ENCODE measurements around the gene RNASEH1.
"Not testable (repeated sequence)": the region's sequence is repeated elsewhere in the genome, so short reads cannot be mapped to it uniquely, and the experiment has no call there.

Gene RNASEH1

GRCh38 chr2:3589086-3589485 lies 31.0 kb upstream of the RNASEH1 start:
- no peak for DNase-seq

DNA sequence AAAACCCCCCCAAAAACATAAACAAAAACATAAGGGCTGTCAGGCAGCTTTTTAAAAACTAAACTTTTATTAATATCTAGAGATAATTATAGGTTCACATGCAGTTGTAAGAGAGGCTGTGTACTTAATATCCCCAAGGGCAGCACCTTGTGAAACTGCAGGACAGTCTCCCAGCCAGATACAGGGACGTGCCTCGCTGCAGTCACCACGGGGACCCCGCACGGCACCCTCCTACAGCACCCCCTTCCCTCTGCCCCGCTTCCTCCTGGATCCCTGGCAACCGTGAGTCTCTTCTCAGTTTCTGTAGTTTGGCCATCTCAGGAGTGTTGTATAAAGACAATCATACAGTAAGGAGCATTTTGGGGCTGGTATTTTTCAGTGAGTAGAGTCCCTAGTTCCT lies 30.0 kb upstream of the RNASEH1 start:
- DNase-seq = no peak

- DNase-seq = no peak
Observed at GRCh38 chr2:3587432-3587831, 29.3 kb upstream of the RNASEH1 start.

GRCh38 chr2:3587021-3587420 lies 28.9 kb upstream of the RNASEH1 start:
- DNase-seq = no peak

DNA sequence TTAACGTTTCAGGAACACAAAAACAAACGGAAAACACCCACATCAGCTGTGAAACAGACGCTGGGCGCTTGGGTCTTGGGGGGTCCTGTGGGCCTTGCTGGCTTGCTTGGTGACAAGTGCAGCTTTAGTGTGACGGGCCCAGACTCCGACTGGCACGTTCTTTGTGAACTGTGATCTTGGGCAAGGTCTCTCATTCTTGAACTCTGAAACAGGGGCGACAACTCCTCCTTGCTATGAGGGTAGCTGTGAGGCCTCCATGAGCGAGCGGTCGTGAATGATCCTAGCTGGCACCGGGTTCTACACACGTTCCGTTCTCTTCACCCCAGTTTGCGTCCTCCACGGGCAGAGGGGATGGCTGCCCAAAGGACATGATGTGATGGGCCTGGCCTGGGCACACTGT lies 28.1 kb upstream of the RNASEH1 start:
- no peak for DNase-seq

DNA sequence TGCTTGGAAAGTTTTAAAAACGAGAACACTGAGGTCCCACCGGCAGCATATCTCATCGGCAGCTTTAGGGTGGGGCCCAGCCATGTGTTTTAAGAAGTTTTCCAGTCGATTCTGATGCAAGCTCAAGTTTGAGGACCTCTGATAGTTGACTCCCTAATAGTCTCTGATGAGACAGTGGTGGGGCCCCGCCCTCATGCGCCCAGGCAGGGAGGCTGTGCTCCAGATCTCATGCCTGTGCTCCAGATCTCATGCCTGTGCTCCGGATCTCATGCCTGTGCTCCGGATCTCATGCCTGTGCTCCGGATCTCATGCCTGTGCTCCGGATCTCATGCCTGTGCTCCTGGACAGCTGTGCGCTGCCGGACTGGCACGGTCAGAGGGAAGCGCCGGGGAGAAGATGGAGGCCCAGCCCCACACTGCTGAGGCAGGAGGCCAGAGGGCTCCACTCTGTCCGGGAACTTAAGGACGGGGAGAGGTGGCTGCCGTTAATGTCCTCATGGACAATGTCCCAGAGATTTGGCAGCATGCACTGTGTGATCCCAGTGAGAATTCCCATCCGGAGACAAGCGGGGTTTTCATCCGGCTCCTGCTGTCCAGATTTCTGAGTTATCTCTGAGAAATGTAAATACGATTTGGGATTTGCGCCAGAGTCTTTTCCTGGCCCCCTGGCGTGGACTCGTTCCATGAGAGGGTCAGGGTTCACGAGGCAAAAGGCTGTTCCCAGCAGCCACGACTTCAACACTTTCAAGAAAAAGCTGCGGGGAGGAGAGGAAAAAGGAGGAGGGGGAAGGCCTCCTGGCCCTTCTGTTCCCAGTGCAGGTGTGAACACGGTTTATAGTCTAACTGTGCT lies 27.4 kb upstream of the RNASEH1 start:
- DNase-seq = no peak

- DNase-seq = no peak
Observed at GRCh38 chr2:3584608-3585260, 26.6 kb upstream of the RNASEH1 start.

DNA sequence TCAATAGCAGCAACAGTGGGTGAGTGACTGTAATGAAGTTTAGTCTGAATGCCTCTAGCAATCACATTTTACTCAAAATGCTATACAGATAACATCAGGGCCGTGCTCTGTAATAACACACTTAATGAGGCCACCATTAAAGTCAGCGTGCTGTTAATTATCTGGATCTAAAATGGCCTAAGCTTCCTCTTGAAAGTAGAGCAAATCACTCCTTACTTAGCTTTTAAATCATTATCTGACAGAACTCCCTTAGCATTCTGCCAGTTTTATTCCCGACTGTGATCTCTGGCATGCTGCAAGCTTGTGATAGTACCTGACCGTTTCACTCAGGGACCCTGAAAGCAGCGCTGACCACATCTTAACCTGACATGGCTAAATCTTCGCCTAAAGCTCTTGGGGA lies 25.9 kb upstream of the RNASEH1 start:
- no peak for DNase-seq

- DNase-seq = no peak
Observed at GRCh38 chr2:3581367-3582262, 23.5 kb upstream of the RNASEH1 start.

DNA sequence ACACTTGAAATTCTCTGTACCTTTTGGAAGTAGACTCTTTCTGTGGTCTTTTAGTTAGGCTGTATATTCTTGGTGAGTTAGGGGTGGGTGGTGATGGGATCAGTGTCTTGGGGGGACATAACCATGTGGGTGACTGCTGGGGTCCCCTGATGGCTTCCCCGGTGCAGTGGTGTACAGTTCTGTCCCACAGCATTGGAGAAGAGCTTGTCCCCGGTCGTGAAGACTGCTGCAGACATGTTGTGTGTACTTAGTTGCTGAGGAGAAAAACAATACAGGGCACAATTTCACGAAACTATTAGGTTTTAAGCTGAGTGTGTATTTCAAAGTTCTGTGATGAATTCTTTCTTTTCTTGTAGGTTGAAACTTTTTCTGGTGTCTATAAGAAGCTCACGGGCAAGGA lies 22.3 kb upstream of the RNASEH1 start:
- no peak for DNase-seq

GRCh38 chr2:3578987-3579386 lies 20.9 kb upstream of the RNASEH1 start:
- no peak for DNase-seq

DNA sequence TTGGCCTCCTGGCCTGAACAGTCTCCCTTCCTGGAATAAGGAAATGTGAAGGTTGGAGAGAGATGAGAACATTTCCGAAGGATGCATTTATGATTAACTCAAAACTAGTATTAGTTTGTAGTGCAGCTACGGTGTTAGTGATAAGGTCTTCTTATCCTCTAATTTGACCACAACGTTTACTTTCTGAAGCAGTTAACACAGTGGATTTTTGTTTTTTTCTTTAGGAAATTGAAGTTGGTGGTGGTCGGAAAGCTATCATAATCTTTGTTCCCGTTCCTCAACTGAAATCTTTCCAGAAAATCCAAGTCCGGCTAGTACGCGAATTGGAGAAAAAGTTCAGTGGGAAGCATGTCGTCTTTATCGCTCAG lies 18.1 kb upstream of the RNASEH1 start:
- DNase-seq = not testable (repeated sequence)

GRCh38 chr2:3575534-3576262 lies 17.6 kb upstream of the RNASEH1 start:
- no peak for DNase-seq

- DNase-seq = no peak
Observed at GRCh38 chr2:3574155-3574554, 16.0 kb upstream of the RNASEH1 start.

GRCh38 chr2:3572620-3573019 lies 14.5 kb upstream of the RNASEH1 start:
- DNase-seq = no peak

GRCh38 chr2:3571284-3571683 lies 13.2 kb upstream of the RNASEH1 start:
- DNase-seq = no peak

DNA sequence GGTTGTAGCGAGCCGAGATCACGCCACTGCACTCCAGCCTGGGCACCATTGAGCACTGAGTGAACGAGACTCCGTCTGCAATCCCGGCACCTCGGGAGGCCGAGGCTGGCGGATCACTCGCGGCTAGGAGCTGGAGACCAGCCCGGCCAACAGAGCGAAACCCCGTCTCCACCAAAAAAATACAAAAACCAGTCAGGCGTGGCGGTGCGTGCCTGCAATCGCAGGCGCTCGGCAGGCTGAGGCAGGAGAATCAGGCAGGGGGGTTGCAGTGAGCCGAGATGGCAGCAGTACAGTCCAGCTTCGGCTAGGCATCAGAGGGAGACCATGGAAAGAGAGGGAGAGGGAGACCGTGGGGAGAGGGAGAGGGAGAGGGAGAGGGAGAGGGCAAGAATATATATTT lies 11.5 kb upstream of the RNASEH1 start:
- DNase-seq = not testable (repeated sequence)

DNA sequence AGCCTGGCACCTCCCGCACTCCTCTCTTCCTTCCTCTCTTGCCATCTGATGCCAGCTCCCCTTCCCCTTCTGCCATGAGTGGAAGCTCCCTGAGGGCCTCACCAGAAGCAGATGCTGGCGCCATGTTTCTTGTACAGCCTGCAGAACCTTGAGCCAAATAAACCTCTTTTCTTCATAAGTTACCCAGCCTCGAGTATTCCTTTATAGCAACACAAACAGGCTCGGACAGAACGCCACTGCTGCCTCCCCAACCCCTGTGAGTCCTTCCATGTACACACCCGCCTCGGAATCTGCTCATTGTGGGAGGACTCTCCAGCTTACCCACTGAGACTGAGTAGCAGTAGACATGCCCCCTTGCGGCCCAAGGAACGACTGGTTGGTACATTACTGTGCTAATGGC lies 8.7 kb upstream of the RNASEH1 start:
- no peak for DNase-seq

DNA sequence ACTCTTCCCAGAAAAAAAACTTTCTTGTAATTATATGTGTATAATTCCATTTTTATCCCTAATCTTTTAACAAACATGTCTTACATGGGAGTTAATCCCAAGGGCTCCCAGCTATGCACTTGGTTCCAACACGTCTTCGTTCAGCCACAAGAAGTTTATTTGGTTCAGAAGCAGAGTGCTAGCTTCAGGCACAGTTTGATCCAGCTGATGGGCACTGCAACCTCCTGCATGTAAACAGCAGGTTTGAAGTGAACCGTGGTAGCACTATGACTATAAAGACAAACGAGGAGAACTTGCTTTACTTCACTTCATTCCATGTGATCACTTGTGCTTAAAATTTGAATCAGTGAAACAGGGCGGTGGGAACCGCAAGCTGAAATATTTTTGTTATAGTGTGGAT lies 7.0 kb upstream of the RNASEH1 start:
- DNase-seq = no peak

DNA sequence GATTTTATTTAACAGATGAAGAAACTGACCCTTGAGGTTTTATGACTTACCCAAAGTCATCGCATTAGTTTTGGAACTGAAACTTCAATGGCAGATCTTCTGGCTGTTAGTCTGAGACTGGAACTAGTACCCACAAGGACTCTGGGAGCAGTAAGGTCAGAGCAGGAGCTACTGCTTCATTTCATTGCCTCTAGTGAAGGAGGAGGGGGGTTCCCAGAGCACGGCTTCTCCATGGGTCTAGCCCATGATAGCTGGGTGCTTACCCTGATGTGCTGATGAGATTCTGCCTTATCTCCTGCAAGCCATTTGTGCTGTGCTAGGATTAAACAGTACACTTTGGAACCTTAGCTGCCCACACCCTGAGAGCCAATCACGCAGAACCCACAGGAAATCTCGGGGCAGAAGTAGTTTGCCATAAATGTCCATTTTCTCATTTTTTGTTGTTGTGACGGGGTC lies 5.4 kb upstream of the RNASEH1 start:
- no peak for DNase-seq

DNA sequence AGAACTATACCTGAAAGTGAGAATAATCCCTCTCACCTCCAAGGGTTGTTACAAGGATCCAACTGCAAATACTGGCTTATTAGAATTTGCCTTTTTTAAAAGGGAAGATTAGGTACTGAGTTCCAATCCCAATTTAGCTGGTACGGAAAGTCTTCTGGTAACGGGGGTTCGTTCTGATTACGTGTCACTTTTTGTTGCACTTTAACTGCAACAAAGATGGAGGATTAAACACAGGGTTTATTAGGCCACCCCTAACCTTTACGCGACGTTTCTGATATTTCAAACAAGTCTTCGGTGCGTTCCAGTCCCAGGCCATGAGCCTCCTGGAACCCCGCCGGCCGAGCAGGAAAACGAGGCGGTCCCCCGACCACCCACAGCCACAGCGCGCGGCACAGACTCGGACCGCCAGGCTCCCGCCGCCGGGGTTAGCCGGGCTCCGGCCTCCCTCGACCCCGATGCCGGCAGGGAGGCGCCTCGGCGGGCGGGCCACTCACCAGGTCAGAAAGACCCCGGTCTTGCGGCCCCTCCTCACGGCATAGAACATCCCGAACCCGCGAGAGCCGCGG lies 411 bp downstream of the RNASEH1 start:
- no peak for DNase-seq

DNA sequence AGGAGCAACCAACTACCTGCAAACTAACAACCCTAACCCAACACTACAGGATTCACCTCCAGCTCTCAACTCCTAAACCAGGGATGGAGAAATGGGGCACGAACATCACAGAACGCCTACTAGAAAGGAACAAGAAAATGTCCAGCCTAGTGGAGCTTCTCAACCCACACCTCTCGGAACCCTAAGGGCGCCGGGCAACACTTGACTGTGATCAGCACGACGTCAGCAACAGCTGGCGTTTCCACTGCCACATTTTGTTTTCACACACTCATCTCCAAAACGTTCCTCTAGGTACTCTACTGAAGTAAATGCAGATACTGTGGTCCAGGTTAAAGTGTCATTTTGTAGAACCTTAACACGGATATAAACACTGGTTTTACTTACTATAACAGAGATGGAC lies 4.2 kb downstream of the RNASEH1 start:
- no peak for DNase-seq

DNA sequence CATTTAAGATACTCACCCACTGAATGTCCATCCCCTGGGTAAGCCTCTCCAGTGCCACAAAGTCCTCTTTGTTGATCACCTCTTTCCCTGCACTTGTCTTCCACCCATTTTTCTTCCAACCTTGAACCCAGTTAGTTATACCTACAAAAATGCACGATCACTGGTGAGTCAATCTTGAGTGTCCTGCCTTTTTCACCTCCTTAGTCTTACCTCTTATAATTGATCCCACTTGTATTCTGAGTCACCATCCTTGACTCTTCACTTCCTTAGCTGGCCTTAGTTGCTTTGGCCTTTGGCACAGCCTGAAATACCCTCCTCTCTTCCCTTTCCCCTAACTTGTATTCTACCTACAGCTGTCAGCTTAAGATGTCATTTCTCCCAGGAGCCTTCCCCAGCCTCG lies 10.2 kb downstream of the RNASEH1 start:
- no peak for DNase-seq
